IMR-90 (cell line): ENCODE data around the gene IPMK. TPM values are rescaled to one million over a fixed set of nuclear protein-coding genes. Genes with fewer than 3 reads are reported as not detected.

Experiments used
- ATAC-seq: fragments of 200-7000 bp; cut with Tn5 transposase; 2 replicates; pipeline ENCODE4 v1.9.1; 2020; ENCODE audit warnings: low read depth, mild to moderate bottlenecking, moderate library complexity
- BruUV-seq: library from RNA; stranded (reverse); fragments of 400-500 nt; replicated peaks from 2 replicates; lab custom pipeline; 2021; lab: Mats Ljungman, UMichigan
- CTCF ChIA-PET: fragments of 300-600 bp; formaldehyde crosslinking; extraction: SDS; loops from one replicate; lab custom pipeline; 2021; ENCODE audit warnings: antibody characterized with exemption; lab: Yijun Ruan, JAX
- POLR2A ChIA-PET: fragments of 300-600 bp; sonication (Branson Sonifier 250); formaldehyde crosslinking; loops from one replicate; lab custom pipeline; 2022; ENCODE audit warnings: antibody characterized with exemption; ENCODE audit not compliant: unreplicated experiment; lab: Charles Lee
- DNase-seq: peaks from one replicate; pipeline ENCODE4 v3.0.0; 2013
- H2AFZ ChIP-seq: replicated peaks from 2 replicates; pipeline ENCODE3; 2013; ENCODE audit warnings: low read length, mild to moderate bottlenecking; ENCODE audit not compliant: poor library complexity
- H2AK5ac ChIP-seq: 2 replicates; pipeline ENCODE4 v1.6.1; 2013; ENCODE audit warnings: low read depth, low read length, inconsistent platforms
- H2AK9ac ChIP-seq: replicated peaks from 2 replicates; pipeline ENCODE3; 2013; ENCODE audit warnings: mild to moderate bottlenecking, low read depth, low read length, moderate library complexity; ENCODE audit not compliant: poor library complexity
- H2BK120ac ChIP-seq: 2 replicates; pipeline ENCODE4 v1.6.1; 2013; ENCODE audit warnings: low read depth, low read length, inconsistent platforms
- H2BK15ac ChIP-seq: 3 replicates; pipeline ENCODE4 v1.6.1; 2013; ENCODE audit warnings: low read depth, low read length, inconsistent platforms
- H2BK20ac ChIP-seq: 2 replicates; pipeline ENCODE4 v1.6.1; 2013; ENCODE audit warnings: low read depth, mild to moderate bottlenecking, inconsistent platforms, low read length, moderate library complexity
- H2BK5ac ChIP-seq: 2 replicates; pipeline ENCODE4 v1.6.1; 2013; ENCODE audit warnings: mild to moderate bottlenecking, low read depth, low read length, inconsistent platforms; ENCODE audit not compliant: poor library complexity, severe bottlenecking
- H3K14ac ChIP-seq: replicated peaks from 2 replicates; pipeline ENCODE4 v1.6.1; 2013; ENCODE audit warnings: low read depth, low read length, inconsistent platforms
- H3K18ac ChIP-seq: 2 replicates; pipeline ENCODE4 v1.6.1; 2013; ENCODE audit warnings: low read depth, low read length, control low read depth
- H3K23ac ChIP-seq: 2 replicates; pipeline ENCODE4 v1.6.1; 2013; ENCODE audit warnings: low read depth, low read length, inconsistent platforms
- H3K27ac ChIP-seq: 2 replicates; pipeline ENCODE4 v1.5.1; 2013; ENCODE audit warnings: mild to moderate bottlenecking, control low read depth, low read length; ENCODE audit not compliant: insufficient read depth
- H3K27me3 ChIP-seq: 2 replicates; pipeline ENCODE4 v1.6.1; 2013; ENCODE audit warnings: low read length; ENCODE audit not compliant: control insufficient read depth, insufficient read depth
- H3K36me3 ChIP-seq: 2 replicates; pipeline ENCODE4 v1.6.1; 2013; ENCODE audit warnings: low read length, mixed read lengths; ENCODE audit not compliant: control insufficient read depth, insufficient read depth
- H3K4ac ChIP-seq: 2 replicates; pipeline ENCODE4 v1.6.1; 2013; ENCODE audit warnings: low read depth, low read length, inconsistent platforms
- H3K4me1 ChIP-seq: 2 replicates; pipeline ENCODE4 v1.6.1; 2013; ENCODE audit warnings: low read length, mixed read lengths; ENCODE audit not compliant: control insufficient read depth, insufficient read depth
- H3K4me2 ChIP-seq: 2 replicates; pipeline ENCODE4 v1.6.1; 2013; ENCODE audit warnings: low read depth, mild to moderate bottlenecking, control low read depth, low read length, moderate library complexity
- H3K4me3 ChIP-seq: 2 replicates; pipeline ENCODE4 v1.5.1; 2013; ENCODE audit warnings: low read depth, mild to moderate bottlenecking, control low read depth, low read length, moderate library complexity; ENCODE audit not compliant: insufficient read depth
- H3K56ac ChIP-seq: 2 replicates; pipeline ENCODE4 v1.6.1; 2013; ENCODE audit warnings: low read length, inconsistent platforms; ENCODE audit not compliant: insufficient read depth; ENCODE audit errors: extremely low read depth
- H3K79me1 ChIP-seq, 2 experiments: 2 replicates each; pipeline ENCODE4 v1.6.1; 2013; ENCODE audit warnings: low read length in 2 of 2, inconsistent platforms in 1 of 2, low read depth in 1 of 2
- H3K9ac ChIP-seq: 2 replicates; pipeline ENCODE4 v1.6.1; 2013; ENCODE audit warnings: low read depth, low read length, control low read depth
- H3K9me1 ChIP-seq: 2 replicates; pipeline ENCODE4 v1.6.1; 2013; ENCODE audit warnings: low read length, inconsistent platforms; ENCODE audit not compliant: insufficient read depth
- H3K9me3 ChIP-seq: 2 replicates; pipeline ENCODE4 v1.6.1; 2013; ENCODE audit warnings: low read length; ENCODE audit not compliant: control insufficient read depth, insufficient read depth
- H4K20me1 ChIP-seq: 2 replicates; pipeline ENCODE4 v1.6.1; 2013; ENCODE audit warnings: low read length, inconsistent platforms; ENCODE audit not compliant: insufficient read depth
- H4K5ac ChIP-seq: 2 replicates; pipeline ENCODE4 v1.6.1; 2013; ENCODE audit warnings: mild to moderate bottlenecking, low read depth, low read length, control low read depth
- H4K8ac ChIP-seq, 2 experiments: 2 replicates each; pipeline ENCODE4 v1.6.1; 2013; ENCODE audit warnings: low read depth in 2 of 2, low read length in 2 of 2, control low read depth in 1 of 2, inconsistent platforms in 1 of 2
- H4K91ac ChIP-seq: 2 replicates; pipeline ENCODE4 v1.6.1; 2013; ENCODE audit warnings: low read depth, low read length, inconsistent platforms; ENCODE audit not compliant: insufficient read depth
- BHLHE40 ChIP-seq: fragments of 150-350 bp; IDR thresholded peaks from 2 replicates; pipeline ENCODE4 v1.6.1; 2016; ENCODE audit warnings: mild to moderate bottlenecking, low read depth, low read length
- CEBPB ChIP-seq: IDR thresholded peaks from 2 replicates; pipeline ENCODE4 v1.6.1; 2012; ENCODE audit warnings: low read depth, low read length, improper control_type of control experiment
- CHD1 ChIP-seq: IDR thresholded peaks from 2 replicates; pipeline ENCODE4 v1.6.1; 2012; ENCODE audit warnings: low read depth, low read length, improper control_type of control experiment
- FOS ChIP-seq: fragments of 150-350 bp; IDR thresholded peaks from 2 replicates; pipeline ENCODE4 v1.6.1; 2016; ENCODE audit warnings: low read depth, low read length
- MAFK ChIP-seq: IDR thresholded peaks from 2 replicates; pipeline ENCODE4 v1.6.1; 2012; ENCODE audit warnings: low read depth, low read length, improper control_type of control experiment
- MXI1 ChIP-seq: IDR thresholded peaks from 2 replicates; pipeline ENCODE4 v1.6.1; 2012; ENCODE audit warnings: low read depth, mild to moderate bottlenecking, low read length, moderate library complexity, borderline replicate concordance
- NFE2L2 ChIP-seq: fragments of 150-350 bp; IDR thresholded peaks from 2 replicates; pipeline ENCODE4 v1.6.1; 2016; ENCODE audit warnings: low read depth, mild to moderate bottlenecking, low read length
- POLR2A ChIP-seq: IDR thresholded peaks from 2 replicates; pipeline ENCODE4 v1.6.1; 2012; ENCODE audit warnings: mild to moderate bottlenecking, low read depth, low read length
- RAD21 ChIP-seq: IDR thresholded peaks from 2 replicates; pipeline ENCODE4 v1.6.1; 2012; ENCODE audit warnings: low read length, improper control_type of control experiment
- RCOR1 ChIP-seq: IDR thresholded peaks from 2 replicates; pipeline ENCODE4 v1.6.1; 2012; ENCODE audit warnings: mild to moderate bottlenecking, low read length, improper control_type of control experiment; ENCODE audit not compliant: insufficient replicate concordance
- USF2 ChIP-seq: fragments of 150-350 bp; IDR thresholded peaks from 2 replicates; pipeline ENCODE4 v1.6.1; 2017; ENCODE audit warnings: mild to moderate bottlenecking, antibody characterized with exemption, low read length, low read depth
- WGBS, 2 experiments: methylation state at CpG; one replicate each; pipeline versions ENCODE4 v1.1.5 to v1.1.7; 2013; ENCODE audit warnings: missing lambda C conversion rate in 2 of 2; ENCODE audit not compliant: insufficient read length in 1 of 2; ENCODE audit errors: extremely low coverage in 2 of 2; 5-methylcytosine and 5-hydroxymethylcytosine counted together
- dilution Hi-C: fragments of 300-500 bp; cut with HindIII; formaldehyde crosslinking; loops from one replicate; pipeline ENCODE4 v1.14.3; 2018; ENCODE audit warnings: low sequenced_read_pairs; ENCODE audit not compliant: unreplicated experiment
- in situ Hi-C: fragments of 300-500 bp; cut with MboI; formaldehyde crosslinking; loops from 3 replicates; pipeline ENCODE4 v1.14.3; 2019; ENCODE audit warnings: low sequenced_read_pairs, inconsistent platforms, mixed read lengths
- intact Hi-C: fragments of 100-400 bp; cut with micrococcal nuclease; formaldehyde crosslinking; loops from 2 replicates; pipeline ENCODE4 v1.10.0; 2022
- polyA plus RNA-seq, 3 experiments: library from polyadenylated mRNA; depleted of rRNA; stranded (reverse); fragments of >200 nt; gene quantifications; 2 replicates each; pipeline ENCODE4 v1.2.3, GENCODE V29; 2012; ENCODE audit warnings: low replicate concordance in 1 of 3
- total RNA-seq: library from RNA; depleted of rRNA; stranded (reverse); fragments of >200 nt; gene quantifications from 2 replicates; pipeline ENCODE4 v1.2.3, GENCODE V29; 2012
- TF ChIP-seq, protein P1 (sequence below): fragments of 150-350 bp; IDR thresholded peaks from 2 replicates; pipeline ENCODE4 v1.6.1; 2016; ENCODE audit warnings: low read depth, mild to moderate bottlenecking, low read length, moderate library complexity, borderline replicate concordance
- TF ChIP-seq, protein P2 (sequence below): conservative IDR thresholded peaks from 2 replicates; pipeline ENCODE4 v1.5.1; 2012; ENCODE audit warnings: mild to moderate bottlenecking, low read depth, low read length, improper control_type of control experiment

The IPMK gene
- total and polyA plus RNA-seq, 2 of the 4 experiments (the other 2 are of a cell fraction): 0.89 to 2.0 TPM

DNA sequence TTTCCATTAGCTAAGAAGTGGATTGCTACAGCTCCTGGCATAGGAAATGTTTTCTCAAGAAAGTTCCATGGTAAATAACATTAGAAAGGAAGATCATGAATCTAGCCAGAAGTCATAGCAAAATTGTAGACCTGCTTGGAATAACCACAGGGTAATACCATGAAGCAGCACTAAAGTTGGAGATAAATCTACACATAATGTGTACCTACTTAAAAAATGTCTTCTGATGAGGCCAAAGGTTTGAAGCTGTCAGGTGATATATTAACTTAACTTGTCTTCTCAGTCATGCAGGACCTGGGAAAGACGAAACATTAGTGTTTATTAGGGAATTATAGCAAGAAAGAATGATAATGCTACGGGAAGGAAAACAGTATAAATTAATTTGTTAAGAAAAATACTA lies 7.6 kb upstream of the IPMK start:
- CTCF ChIA-PET: no interaction called here
- Histone ChIP-seq H3K23ac (no peak overlapping the region), H3K4ac (no peak overlapping the region), H4K8ac (no peak overlapping the region; a peak in 1 of 4 replicates), H3K14ac (no peak overlapping the region), H3K9ac (no peak overlapping the region), H3K27ac (no peak overlapping the region), H2AFZ (no peak overlapping the region), H3K18ac (no peak overlapping the region), H2AK9ac (no peak overlapping the region), H3K9me1 (peaks cover 3% of the 10 kb centered on the region; the same call in 1 of the 2 replicates), H2BK120ac (no peak overlapping the region), H2BK5ac (no peak overlapping the region), H3K4me3 (no peak overlapping the region), H3K4me2 (no peak overlapping the region), H3K27me3 (no peaks in the 10 kb centered on the region), H2AK5ac (no peak overlapping the region), H4K20me1 (no peaks in the 10 kb centered on the region; the same call in 1 of the 2 replicates), H3K36me3 (peaks cover 6% of the 10 kb centered on the region), H2BK15ac (no peak overlapping the region), H4K5ac (no peak overlapping the region), H3K9me3 (no peaks in the 10 kb centered on the region), H3K79me1 (peaks cover 8 to 22% of the 10 kb centered on the region in 2 experiments; a peak in 3 of 4 replicates), H3K4me1 (peaks cover 2% of the 10 kb centered on the region; the same call in 1 of the 2 replicates), H3K56ac (no peak overlapping the region), H4K91ac (no peak overlapping the region), H2BK20ac (no peak overlapping the region)
- in situ Hi-C loops (loop anchor here (5.0 kb wide), 1 partner anchor 88 kb away; no protein-coding TSS in a partner anchor), intact Hi-C loops (no loop called here), dilution Hi-C loops (no loop called here)
- ATAC-seq (no peak), DNase-seq (no peak)
- TF ChIP-seq NFE2L2 (no peak), RCOR1 (no peak), MXI1 (no peak), CHD1 (no peak), CEBPB (no peak), FOS (no peak), MAFK (no peak), POLR2A (no peak), USF2 (no peak), RAD21 (no peak), BHLHE40 (no peak)
- TF ChIP-seq, protein P1, sequence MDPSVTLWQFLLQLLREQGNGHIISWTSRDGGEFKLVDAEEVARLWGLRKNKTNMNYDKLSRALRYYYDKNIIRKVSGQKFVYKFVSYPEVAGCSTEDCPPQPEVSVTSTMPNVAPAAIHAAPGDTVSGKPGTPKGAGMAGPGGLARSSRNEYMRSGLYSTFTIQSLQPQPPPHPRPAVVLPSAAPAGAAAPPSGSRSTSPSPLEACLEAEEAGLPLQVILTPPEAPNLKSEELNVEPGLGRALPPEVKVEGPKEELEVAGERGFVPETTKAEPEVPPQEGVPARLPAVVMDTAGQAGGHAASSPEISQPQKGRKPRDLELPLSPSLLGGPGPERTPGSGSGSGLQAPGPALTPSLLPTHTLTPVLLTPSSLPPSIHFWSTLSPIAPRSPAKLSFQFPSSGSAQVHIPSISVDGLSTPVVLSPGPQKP: no peak
- TF ChIP-seq, protein P2, sequence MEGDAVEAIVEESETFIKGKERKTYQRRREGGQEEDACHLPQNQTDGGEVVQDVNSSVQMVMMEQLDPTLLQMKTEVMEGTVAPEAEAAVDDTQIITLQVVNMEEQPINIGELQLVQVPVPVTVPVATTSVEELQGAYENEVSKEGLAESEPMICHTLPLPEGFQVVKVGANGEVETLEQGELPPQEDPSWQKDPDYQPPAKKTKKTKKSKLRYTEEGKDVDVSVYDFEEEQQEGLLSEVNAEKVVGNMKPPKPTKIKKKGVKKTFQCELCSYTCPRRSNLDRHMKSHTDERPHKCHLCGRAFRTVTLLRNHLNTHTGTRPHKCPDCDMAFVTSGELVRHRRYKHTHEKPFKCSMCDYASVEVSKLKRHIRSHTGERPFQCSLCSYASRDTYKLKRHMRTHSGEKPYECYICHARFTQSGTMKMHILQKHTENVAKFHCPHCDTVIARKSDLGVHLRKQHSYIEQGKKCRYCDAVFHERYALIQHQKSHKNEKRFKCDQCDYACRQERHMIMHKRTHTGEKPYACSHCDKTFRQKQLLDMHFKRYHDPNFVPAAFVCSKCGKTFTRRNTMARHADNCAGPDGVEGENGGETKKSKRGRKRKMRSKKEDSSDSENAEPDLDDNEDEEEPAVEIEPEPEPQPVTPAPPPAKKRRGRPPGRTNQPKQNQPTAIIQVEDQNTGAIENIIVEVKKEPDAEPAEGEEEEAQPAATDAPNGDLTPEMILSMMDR: no peak
- BruUV-seq: no TSS peak
- POLR2A ChIA-PET: no interaction called here
- WGBS, 2 experiments: no CpG with 5 or more reads among the region's 2 CpGs
